HepG2 (cell line): ENCODE results near the gene DDHD1. TPM values are rescaled to one million over a fixed set of nuclear protein-coding genes. Genes with fewer than 3 reads are reported as not detected.

ENCODE experiments used
- BORCS8-MEF2B ChIP-seq: sonication (generic); formaldehyde crosslinking; IDR thresholded peaks from 2 replicates; pipeline ENCODE4 v1.8.0; 2022; ENCODE audit warnings: mild to moderate bottlenecking, missing genetic modification reagents
- CBX2 ChIP-seq, 2 experiments: fragments of 200-600 bp in 1 of 2; sonication (generic); formaldehyde crosslinking in 1 of 2; IDR thresholded peaks; 2 replicates each; pipeline versions ENCODE4 v1.7.0 to v1.8.1; 2018 to 2022; ENCODE audit warnings: low read depth in 2 of 2, low read length in 1 of 2, mild to moderate bottlenecking in 1 of 2, missing genetic modification reagents in 1 of 2
- CCDC6 ChIP-seq: sonication (generic); formaldehyde crosslinking; IDR thresholded peaks from 2 replicates; pipeline ENCODE4 v1.8.1; 2022; ENCODE audit warnings: mild to moderate bottlenecking, missing genetic modification reagents, moderate library complexity
- CSRNP1 ChIP-seq: sonication (generic); formaldehyde crosslinking; IDR thresholded peaks from 2 replicates; pipeline ENCODE4 v1.8.1; 2023; ENCODE audit warnings: mild to moderate bottlenecking, missing genetic modification reagents
- FOXP1 ChIP-seq, 2 experiments: fragments of 450-650 bp in 1 of 2; IDR thresholded peaks; 2 replicates each; pipeline ENCODE4 v1.6.1; 2017 to 2018; ENCODE audit warnings: antibody characterized with exemption in 1 of 2
- HDAC1 ChIP-seq: sonication (generic); formaldehyde crosslinking; IDR thresholded peaks from 2 replicates; pipeline ENCODE4 v1.5.1; 2020; ENCODE audit warnings: mild to moderate bottlenecking, missing genetic modification reagents
- NCOR1 ChIP-seq: fragments of 200-600 bp; sonication (generic); IDR thresholded peaks from 2 replicates; pipeline ENCODE4 v1.7.0; 2017; ENCODE audit warnings: antibody characterized with exemption, low read length, borderline replicate concordance
- NFE2L2 ChIP-seq: fragments of 150-350 bp; IDR thresholded peaks from 2 replicates; pipeline ENCODE4 v1.6.1; 2014; ENCODE audit warnings: low read length
- RARG ChIP-seq: sonication (generic); formaldehyde crosslinking; IDR thresholded peaks from 2 replicates; pipeline ENCODE4 v1.4.0; 2020; ENCODE audit warnings: low read depth, mild to moderate bottlenecking, missing genetic modification reagents
- TEAD3 ChIP-seq: optimal IDR thresholded peaks from 2 replicates; pipeline ENCODE3; 2016; ENCODE audit warnings: borderline replicate concordance
- TRIM24 ChIP-seq: sonication (generic); formaldehyde crosslinking; IDR thresholded peaks from 2 replicates; pipeline ENCODE4 v1.8.0; 2022; ENCODE audit warnings: mild to moderate bottlenecking, missing genetic modification reagents
- ZNF230 ChIP-seq: sonication (generic); formaldehyde crosslinking; IDR thresholded peaks from 2 replicates; pipeline ENCODE4 v1.4.0; 2020; ENCODE audit warnings: mild to moderate bottlenecking, missing genetic modification reagents
- ZNF3 ChIP-seq: IDR thresholded peaks from 2 replicates; pipeline ENCODE4 v1.7.0; 2017; ENCODE audit warnings: inconsistent platforms
- ZNF431 ChIP-seq: sonication (generic); formaldehyde crosslinking; IDR thresholded peaks from 2 replicates; pipeline ENCODE4 v1.9.0; 2022; ENCODE audit warnings: missing genetic modification reagents, low read depth, mild to moderate bottlenecking, borderline replicate concordance
- ZNF546 ChIP-seq: sonication (generic); formaldehyde crosslinking; conservative IDR thresholded peaks from 2 replicates; pipeline ENCODE4 v1.8.1; 2023; ENCODE audit warnings: mild to moderate bottlenecking, missing genetic modification reagents
- ZNF570 ChIP-seq: sonication (generic); formaldehyde crosslinking; IDR thresholded peaks from 2 replicates; pipeline ENCODE4 v1.4.0; 2020; ENCODE audit warnings: mild to moderate bottlenecking, missing genetic modification reagents, borderline replicate concordance
- ZNF782 ChIP-seq: sonication (generic); formaldehyde crosslinking; IDR thresholded peaks from 2 replicates; pipeline ENCODE4 v1.4.0; 2020; ENCODE audit warnings: missing genetic modification reagents, mild to moderate bottlenecking, borderline replicate concordance
- ZSCAN29 ChIP-seq: sonication (generic); formaldehyde crosslinking; conservative IDR thresholded peaks from 2 replicates; pipeline ENCODE4 v1.4.0; 2020; ENCODE audit warnings: mild to moderate bottlenecking, missing genetic modification reagents
- polyA plus RNA-seq, 8 experiments: library from polyadenylated mRNA; depleted of rRNA in 3 of 8; stranded (reverse) in 7 of 8; unstranded in 1 of 8; fragments of >200 nt; fragmentation: Illumina TruSeq in 4 of 8; extraction: Trizol in 4 of 8; gene quantifications; 2 replicates each; pipeline versions ENCODE4 v1.2.1 to v1.2.3, GENCODE V29; 2011 to 2016; ENCODE audit warnings: low read depth in 4 of 8, missing spikeins in 1 of 8, mixed read lengths in 1 of 8; ENCODE audit not compliant: insufficient read depth in 1 of 8
- total RNA-seq, 5 experiments: library from RNA; depleted of rRNA; stranded (reverse); fragments of >200 nt; fragmentation: Illumina TruSeq; extraction: Trizol; gene quantifications; 2 replicates each; pipeline ENCODE4 v1.2.3, GENCODE V29; 2016; ENCODE audit warnings: low read depth in 1 of 5
- TF ChIP-seq, protein P1 (sequence below): IDR thresholded peaks from 2 replicates; pipeline ENCODE4 v1.6.1; 2016; ENCODE audit warnings: missing compliant biosample characterization, missing genetic modification reagents, borderline replicate concordance
- TF ChIP-seq, protein P2 (sequence below): sonication (generic); formaldehyde crosslinking; IDR thresholded peaks from 2 replicates; pipeline ENCODE4 v1.8.0; 2022; ENCODE audit warnings: missing genetic modification reagents, mild to moderate bottlenecking, moderate library complexity, borderline replicate concordance
- TF ChIP-seq, protein P3 (sequence below): sonication (generic); formaldehyde crosslinking; IDR thresholded peaks from 2 replicates; pipeline ENCODE4 v1.5.0; 2020; ENCODE audit warnings: mild to moderate bottlenecking, missing genetic modification reagents

Gene DDHD1
- total and polyA plus RNA-seq, 2 of the 13 experiments (the other 11 are each of a cell fraction or from before 2014, with no cell fraction given), result 4.6 to 8.3 TPM

GRCh38 chr14:53152887-53153701 lies at the start of gene DDHD1 (continued):
- TF ChIP-seq, protein P1, sequence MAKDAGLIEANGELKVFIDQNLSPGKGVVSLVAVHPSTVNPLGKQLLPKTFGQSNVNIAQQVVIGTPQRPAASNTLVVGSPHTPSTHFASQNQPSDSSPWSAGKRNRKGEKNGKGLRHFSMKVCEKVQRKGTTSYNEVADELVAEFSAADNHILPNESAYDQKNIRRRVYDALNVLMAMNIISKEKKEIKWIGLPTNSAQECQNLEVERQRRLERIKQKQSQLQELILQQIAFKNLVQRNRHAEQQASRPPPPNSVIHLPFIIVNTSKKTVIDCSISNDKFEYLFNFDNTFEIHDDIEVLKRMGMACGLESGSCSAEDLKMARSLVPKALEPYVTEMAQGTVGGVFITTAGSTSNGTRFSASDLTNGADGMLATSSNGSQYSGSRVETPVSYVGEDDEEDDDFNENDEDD (CRISPR knock-in tag), result no peak; the same call in 1 of the 2 replicates
- TF ChIP-seq ZNF3 (CRISPR knock-in tag) (no peak), NFE2L2 (no peak), ZSCAN29 (no peak), FOXP1 (IDR thresholded peaks at IDR 0.05) (no peak), FOXP1 (CRISPR knock-in tag; IDR thresholded peaks at IDR 0.05) (no peak), TRIM24 (CRISPR knock-in tag) (no peak), HDAC1 (no peak; the same call in 1 of the 2 replicates), RARG (CRISPR knock-in tag) (no peak), ZNF230 (CRISPR knock-in tag) (0 out of 2 replicates have a peak, but pooled peaks have one; percentile 7), CBX2 (IDR thresholded peaks at IDR 0.05; ENCODE audit: low read depth, low read length) (no peak), CBX2 (CRISPR knock-in tag; IDR thresholded peaks at IDR 0.05; ENCODE audit: low read depth) (no peak), BORCS8-MEF2B (peak; percentile 47; the same call in 1 of the 2 replicates), ZNF570 (CRISPR knock-in tag) (no peak), CCDC6 (CRISPR knock-in tag) (0 out of 2 replicates have a peak, but pooled peaks have one; percentile 27), ZNF782 (CRISPR knock-in tag) (no peak), CSRNP1 (CRISPR knock-in tag) (no peak), NCOR1 (no peak), ZNF546 (CRISPR knock-in tag) (peak; percentile 67; the same call in 1 of the 2 replicates), TEAD3 (no peak), ZNF431 (CRISPR knock-in tag) (no peak)
- TF ChIP-seq, protein P2, sequence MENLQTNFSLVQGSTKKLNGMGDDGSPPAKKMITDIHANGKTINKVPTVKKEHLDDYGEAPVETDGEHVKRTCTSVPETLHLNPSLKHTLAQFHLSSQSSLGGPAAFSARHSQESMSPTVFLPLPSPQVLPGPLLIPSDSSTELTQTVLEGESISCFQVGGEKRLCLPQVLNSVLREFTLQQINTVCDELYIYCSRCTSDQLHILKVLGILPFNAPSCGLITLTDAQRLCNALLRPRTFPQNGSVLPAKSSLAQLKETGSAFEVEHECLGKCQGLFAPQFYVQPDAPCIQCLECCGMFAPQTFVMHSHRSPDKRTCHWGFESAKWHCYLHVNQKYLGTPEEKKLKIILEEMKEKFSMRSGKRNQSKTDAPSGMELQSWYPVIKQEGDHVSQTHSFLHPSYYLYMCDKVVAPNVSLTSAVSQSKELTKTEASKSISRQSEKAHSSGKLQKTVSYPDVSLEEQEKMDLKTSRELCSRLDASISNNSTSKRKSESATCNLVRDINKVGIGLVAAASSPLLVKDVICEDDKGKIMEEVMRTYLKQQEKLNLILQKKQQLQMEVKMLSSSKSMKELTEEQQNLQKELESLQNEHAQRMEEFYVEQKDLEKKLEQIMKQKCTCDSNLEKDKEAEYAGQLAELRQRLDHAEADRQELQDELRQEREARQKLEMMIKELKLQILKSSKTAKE, result no peak
- TF ChIP-seq, protein P3, sequence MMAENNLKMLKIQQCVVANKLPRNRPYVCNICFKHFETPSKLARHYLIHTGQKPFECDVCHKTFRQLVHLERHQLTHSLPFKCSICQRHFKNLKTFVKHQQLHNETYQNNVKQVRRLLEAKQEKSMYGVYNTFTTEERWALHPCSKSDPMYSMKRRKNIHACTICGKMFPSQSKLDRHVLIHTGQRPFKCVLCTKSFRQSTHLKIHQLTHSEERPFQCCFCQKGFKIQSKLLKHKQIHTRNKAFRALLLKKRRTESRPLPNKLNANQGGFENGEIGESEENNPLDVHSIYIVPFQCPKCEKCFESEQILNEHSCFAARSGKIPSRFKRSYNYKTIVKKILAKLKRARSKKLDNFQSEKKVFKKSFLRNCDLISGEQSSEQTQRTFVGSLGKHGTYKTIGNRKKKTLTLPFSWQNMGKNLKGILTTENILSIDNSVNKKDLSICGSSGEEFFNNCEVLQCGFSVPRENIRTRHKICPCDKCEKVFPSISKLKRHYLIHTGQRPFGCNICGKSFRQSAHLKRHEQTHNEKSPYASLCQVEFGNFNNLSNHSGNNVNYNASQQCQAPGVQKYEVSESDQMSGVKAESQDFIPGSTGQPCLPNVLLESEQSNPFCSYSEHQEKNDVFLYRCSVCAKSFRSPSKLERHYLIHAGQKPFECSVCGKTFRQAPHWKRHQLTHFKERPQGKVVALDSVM (CRISPR knock-in tag), result no peak
